ENCODE measurements around the gene NONO.

DNA sequence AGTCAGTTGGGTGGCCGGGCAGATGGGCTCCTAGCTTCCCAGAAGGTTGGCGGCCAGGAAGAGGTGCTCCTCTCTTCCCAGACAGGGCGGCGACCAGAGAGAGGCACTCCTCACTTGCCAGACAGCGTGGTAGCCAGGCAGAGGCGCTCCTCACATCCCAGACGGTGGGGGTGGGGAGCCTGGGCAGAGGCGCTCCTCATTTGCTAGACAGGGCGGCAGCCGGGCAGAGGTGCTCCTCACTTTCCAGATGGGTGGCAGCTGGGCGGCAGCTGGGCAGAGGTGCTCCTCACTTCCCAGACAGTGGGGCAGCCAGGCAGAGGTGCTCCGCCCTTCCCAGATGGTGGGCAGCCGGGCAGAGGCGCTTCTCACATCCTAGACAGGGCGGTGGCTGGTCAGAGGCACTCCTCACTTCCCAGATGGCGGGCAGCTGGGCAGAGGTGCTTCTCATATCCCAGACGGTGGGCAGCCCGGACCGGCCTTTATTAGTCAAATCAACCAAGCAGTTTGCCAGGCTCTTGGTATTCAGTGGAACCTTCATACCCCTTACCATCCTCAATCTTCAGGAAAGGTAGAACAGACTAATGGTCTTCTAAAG, 13.5 kb upstream of the NONO start:
- TF ChIP-seq, protein P1, sequence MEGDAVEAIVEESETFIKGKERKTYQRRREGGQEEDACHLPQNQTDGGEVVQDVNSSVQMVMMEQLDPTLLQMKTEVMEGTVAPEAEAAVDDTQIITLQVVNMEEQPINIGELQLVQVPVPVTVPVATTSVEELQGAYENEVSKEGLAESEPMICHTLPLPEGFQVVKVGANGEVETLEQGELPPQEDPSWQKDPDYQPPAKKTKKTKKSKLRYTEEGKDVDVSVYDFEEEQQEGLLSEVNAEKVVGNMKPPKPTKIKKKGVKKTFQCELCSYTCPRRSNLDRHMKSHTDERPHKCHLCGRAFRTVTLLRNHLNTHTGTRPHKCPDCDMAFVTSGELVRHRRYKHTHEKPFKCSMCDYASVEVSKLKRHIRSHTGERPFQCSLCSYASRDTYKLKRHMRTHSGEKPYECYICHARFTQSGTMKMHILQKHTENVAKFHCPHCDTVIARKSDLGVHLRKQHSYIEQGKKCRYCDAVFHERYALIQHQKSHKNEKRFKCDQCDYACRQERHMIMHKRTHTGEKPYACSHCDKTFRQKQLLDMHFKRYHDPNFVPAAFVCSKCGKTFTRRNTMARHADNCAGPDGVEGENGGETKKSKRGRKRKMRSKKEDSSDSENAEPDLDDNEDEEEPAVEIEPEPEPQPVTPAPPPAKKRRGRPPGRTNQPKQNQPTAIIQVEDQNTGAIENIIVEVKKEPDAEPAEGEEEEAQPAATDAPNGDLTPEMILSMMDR (IDR thresholded peaks at IDR 0.05): no peak
- TF ChIP-seq POLR2A (IDR thresholded peaks at IDR 0.05) (no peak), EP300 (IDR thresholded peaks at IDR 0.05; ENCODE audit: low read depth) (no peak)

Measured in transverse colon (tissue), 3 donors.